Measurements from ENCODE around the gene SBF2. TPM values are rescaled to one million over a fixed set of nuclear protein-coding genes. Genes with fewer than 3 reads are reported as not detected.

The SBF2 gene
- polyA plus RNA-seq, 1 donor from 2014 or later = 53.4 TPM

DNA sequence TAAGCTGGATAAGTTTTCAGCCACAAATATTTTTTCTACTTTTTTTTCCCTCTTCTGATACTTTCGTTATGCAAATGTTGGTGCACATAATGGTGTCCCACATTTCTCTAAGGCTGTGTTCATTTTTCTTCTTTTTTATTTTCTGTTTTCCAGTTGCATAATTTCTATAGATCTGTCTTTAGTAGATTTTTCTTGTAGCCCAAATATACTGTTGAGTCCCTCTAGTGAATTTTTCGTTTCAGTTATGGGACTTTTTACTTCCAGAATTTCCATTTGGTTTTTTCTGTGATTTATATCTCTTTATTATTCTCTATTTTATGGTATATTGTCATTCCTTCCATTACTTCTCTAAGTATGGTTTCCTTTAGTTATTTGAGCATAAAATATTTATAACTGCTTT, 558.1 kb downstream of the SBF2 start:
- TF ChIP-seq, protein P1, sequence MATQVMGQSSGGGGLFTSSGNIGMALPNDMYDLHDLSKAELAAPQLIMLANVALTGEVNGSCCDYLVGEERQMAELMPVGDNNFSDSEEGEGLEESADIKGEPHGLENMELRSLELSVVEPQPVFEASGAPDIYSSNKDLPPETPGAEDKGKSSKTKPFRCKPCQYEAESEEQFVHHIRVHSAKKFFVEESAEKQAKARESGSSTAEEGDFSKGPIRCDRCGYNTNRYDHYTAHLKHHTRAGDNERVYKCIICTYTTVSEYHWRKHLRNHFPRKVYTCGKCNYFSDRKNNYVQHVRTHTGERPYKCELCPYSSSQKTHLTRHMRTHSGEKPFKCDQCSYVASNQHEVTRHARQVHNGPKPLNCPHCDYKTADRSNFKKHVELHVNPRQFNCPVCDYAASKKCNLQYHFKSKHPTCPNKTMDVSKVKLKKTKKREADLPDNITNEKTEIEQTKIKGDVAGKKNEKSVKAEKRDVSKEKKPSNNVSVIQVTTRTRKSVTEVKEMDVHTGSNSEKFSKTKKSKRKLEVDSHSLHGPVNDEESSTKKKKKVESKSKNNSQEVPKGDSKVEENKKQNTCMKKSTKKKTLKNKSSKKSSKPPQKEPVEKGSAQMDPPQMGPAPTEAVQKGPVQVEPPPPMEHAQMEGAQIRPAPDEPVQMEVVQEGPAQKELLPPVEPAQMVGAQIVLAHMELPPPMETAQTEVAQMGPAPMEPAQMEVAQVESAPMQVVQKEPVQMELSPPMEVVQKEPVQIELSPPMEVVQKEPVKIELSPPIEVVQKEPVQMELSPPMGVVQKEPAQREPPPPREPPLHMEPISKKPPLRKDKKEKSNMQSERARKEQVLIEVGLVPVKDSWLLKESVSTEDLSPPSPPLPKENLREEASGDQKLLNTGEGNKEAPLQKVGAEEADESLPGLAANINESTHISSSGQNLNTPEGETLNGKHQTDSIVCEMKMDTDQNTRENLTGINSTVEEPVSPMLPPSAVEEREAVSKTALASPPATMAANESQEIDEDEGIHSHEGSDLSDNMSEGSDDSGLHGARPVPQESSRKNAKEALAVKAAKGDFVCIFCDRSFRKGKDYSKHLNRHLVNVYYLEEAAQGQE (IDR thresholded peaks at IDR 0.05; ENCODE audit: borderline replicate concordance) = no peak
- TF ChIP-seq TAF1 (IDR thresholded peaks at IDR 0.05; ENCODE audit: low read depth) (no peak), RAD21 (conservative IDR thresholded peaks at IDR 0.05) (no peak), EZH2 (IDR thresholded peaks at IDR 0.05; ENCODE audit: borderline replicate concordance, insufficient read depth, low read length, poor library complexity, severe bottlenecking) (no peak), EP300 (conservative IDR thresholded peaks at IDR 0.05; ENCODE audit: poor library complexity, severe bottlenecking) (no peak), CTCF (IDR thresholded peaks at IDR 0.05; ENCODE audit: poor library complexity, severe bottlenecking) (no peak), SMC3 (conservative IDR thresholded peaks at IDR 0.05; ENCODE audit: poor library complexity) (no peak), MXI1 (conservative IDR thresholded peaks at IDR 0.05; ENCODE audit: poor library complexity, severe bottlenecking) (no peak), POLR2AphosphoS5 (IDR thresholded peaks at IDR 0.05) (no peak)
- H3K36me3 ChIP-seq (ENCODE audit: insufficient read depth, low read length) = no peaks in the 10 kb centered on the region

GRCh38 chr11:9735236-9735635, 558.8 kb downstream of the SBF2 start:
- Histone ChIP-seq H3K27ac (ENCODE audit: low read length) (no peak overlapping the region), H3K9me2 (ENCODE audit: insufficient read depth, low read length) (no peaks in the 10 kb centered on the region), H3F3A (ENCODE audit: insufficient read depth, low read length, poor library complexity, severe bottlenecking) (no peaks in the 10 kb centered on the region), H3K36me3 (ENCODE audit: insufficient read depth, low read length) (no peaks in the 10 kb centered on the region), H3K4me3 (ENCODE audit: low read length) (no peak overlapping the region), H3K27me3 (ENCODE audit: insufficient read depth, low read depth, low read length) (no peaks in the 10 kb centered on the region), H2AFZ (ENCODE audit: low read depth, low read length) (no peak overlapping the region), H3K9me3 (ENCODE audit: low read length) (no peaks in the 10 kb centered on the region), H4K20me1 (ENCODE audit: insufficient read depth) (no peaks in the 10 kb centered on the region), H3K9ac (ENCODE audit: low read length) (no peak overlapping the region), H3K79me2 (replicated peaks; ENCODE audit: insufficient read depth, low read length) (no peaks in the 10 kb centered on the region), H3K4me2 (ENCODE audit: low read length) (no peak overlapping the region)
- TF ChIP-seq SMC3 (conservative IDR thresholded peaks at IDR 0.05; ENCODE audit: poor library complexity) (no peak), EZH2 (IDR thresholded peaks at IDR 0.05; ENCODE audit: borderline replicate concordance, insufficient read depth, low read length, poor library complexity, severe bottlenecking) (no peak), CTCF (IDR thresholded peaks at IDR 0.05; ENCODE audit: poor library complexity, severe bottlenecking) (no peak), TAF1 (IDR thresholded peaks at IDR 0.05; ENCODE audit: low read depth) (no peak), RAD21 (conservative IDR thresholded peaks at IDR 0.05) (no peak), MXI1 (conservative IDR thresholded peaks at IDR 0.05; ENCODE audit: poor library complexity, severe bottlenecking) (no peak), EP300 (conservative IDR thresholded peaks at IDR 0.05; ENCODE audit: poor library complexity, severe bottlenecking) (no peak), POLR2AphosphoS5 (IDR thresholded peaks at IDR 0.05) (no peak)
- TF ChIP-seq, protein P1 (IDR thresholded peaks at IDR 0.05; ENCODE audit: borderline replicate concordance) = no peak

More for the DNA sequence above, 558.1 kb downstream of the SBF2 start:
- H3K27ac ChIP-seq (ENCODE audit: low read length) = no peak overlapping the region
- no peaks in the 10 kb centered on the region for H3F3A ChIP-seq (ENCODE audit: insufficient read depth, low read length, poor library complexity, severe bottlenecking)
- no peak overlapping the region for H2AFZ ChIP-seq (ENCODE audit: low read depth, low read length)
- no peaks in the 10 kb centered on the region for H4K20me1 ChIP-seq (ENCODE audit: insufficient read depth)
- H3K27me3 ChIP-seq (ENCODE audit: insufficient read depth, low read depth, low read length) = no peaks in the 10 kb centered on the region
- no peaks in the 10 kb centered on the region for H3K79me2 ChIP-seq (replicated peaks; ENCODE audit: insufficient read depth, low read length)
- no peak overlapping the region for H3K4me2 ChIP-seq (ENCODE audit: low read length)
- no peak overlapping the region for H3K4me3 ChIP-seq (ENCODE audit: low read length)
- H3K9me3 ChIP-seq (ENCODE audit: low read length) = no peaks in the 10 kb centered on the region
- no peaks in the 10 kb centered on the region for H3K9me2 ChIP-seq (ENCODE audit: insufficient read depth, low read length)
- H3K9ac ChIP-seq (ENCODE audit: low read length) = no peak overlapping the region
